Epidermal melanocyte (primary cell): Measurements from ENCODE around the gene CLSTN2.
A peak's percentile ranks its signal among the peaks of the same experiment; 100 is the strongest.

Experiments used
- DNase-seq: peaks from one replicate; pipeline ENCODE4 v3.0.0; 2011; ENCODE audit warnings: low spot score; ENCODE audit not compliant: insufficient read length

Gene CLSTN2

GRCh38 chr3:140091143-140091542 lies 156.2 kb downstream of the CLSTN2 start:
- no peak for DNase-seq

- DNase-seq, result no peak
Measured at GRCh38 chr3:140092848-140093536, 158.0 kb downstream of the CLSTN2 start.

- DNase-seq, result no peak
Measured at GRCh38 chr3:140093742-140094141, 158.8 kb downstream of the CLSTN2 start.

- DNase-seq, result no peak
Measured at GRCh38 chr3:140094487-140094886, 159.5 kb downstream of the CLSTN2 start.

GRCh38 chr3:140096037-140096436 lies 161.1 kb downstream of the CLSTN2 start:
- no peak for DNase-seq

- no peak for DNase-seq
Measured at GRCh38 chr3:140097874-140098635, 163.1 kb downstream of the CLSTN2 start.

- no peak for DNase-seq
Measured at GRCh38 chr3:140100479-140100878, 165.5 kb downstream of the CLSTN2 start.

- no peak for DNase-seq
Measured at GRCh38 chr3:140103166-140103565, 168.2 kb downstream of the CLSTN2 start.

- no peak for DNase-seq
Measured at GRCh38 chr3:140103986-140104645, 169.1 kb downstream of the CLSTN2 start.

GRCh38 chr3:140113996-140114788 lies 179.2 kb downstream of the CLSTN2 start:
- no peak for DNase-seq

- DNase-seq, result no peak
Measured at GRCh38 chr3:140114789-140115080, 179.8 kb downstream of the CLSTN2 start.

GRCh38 chr3:140117096-140117526 lies 182.1 kb downstream of the CLSTN2 start:
- peak; percentile 22 for DNase-seq

GRCh38 chr3:140122183-140122582 lies 187.2 kb downstream of the CLSTN2 start:
- no peak for DNase-seq

- DNase-seq, result no peak
Measured at GRCh38 chr3:140128217-140128616, 193.2 kb downstream of the CLSTN2 start.

- no peak for DNase-seq
Measured at GRCh38 chr3:140128631-140129030, 193.6 kb downstream of the CLSTN2 start.

GRCh38 chr3:140129768-140130284 lies 194.8 kb downstream of the CLSTN2 start:
- no peak for DNase-seq

GRCh38 chr3:140131895-140132294 lies 196.9 kb downstream of the CLSTN2 start:
- DNase-seq, result no peak

GRCh38 chr3:140134231-140134965 lies 199.4 kb downstream of the CLSTN2 start:
- DNase-seq, result no peak

GRCh38 chr3:140135461-140135860 lies 200.5 kb downstream of the CLSTN2 start:
- DNase-seq, result no peak

GRCh38 chr3:140143367-140144069 lies 208.5 kb downstream of the CLSTN2 start:
- no peak for DNase-seq
